ENCODE results near the gene DSG3. TPM values are rescaled to one million over a fixed set of nuclear protein-coding genes. Genes with fewer than 3 reads are reported as not detected.

DSG3 gene
- total RNA-seq, 1 experiment from 2014 or later, result 0.05 TPM

- Histone ChIP-seq H3K9me2 (ENCODE audit: insufficient read depth) (no peaks in the 10 kb centered on the region), H3K27me3 (ENCODE audit: insufficient read depth, low read length) (no peaks in the 10 kb centered on the region), H3K36me3 (ENCODE audit: control insufficient read depth in 1 of 2, insufficient read depth in 2 of 2, low read length in 2 of 2) (no peaks in the 10 kb centered on the region), H3K9me3 (ENCODE audit: control insufficient read depth in 1 of 2, insufficient read depth in 1 of 2, low read depth in 1 of 2, low read length in 2 of 2) (no peaks in the 10 kb centered on the region), H3K4me1 (ENCODE audit: control insufficient read depth in 1 of 2, insufficient read depth in 2 of 2, low read length in 2 of 2) (peaks cover 41 to 45% of the 10 kb centered on the region in 2 experiments), H2AFZ (ENCODE audit: low read depth, low read length, poor library complexity, severe bottlenecking) (peak overlapping the region; percentile 42), H3K4me3 (replicated peaks in 1 of 2; ENCODE audit: low read depth in 1 of 2, low read length in 2 of 2) (no peak overlapping the region), H3K4me2 (ENCODE audit: low read length) (no peak overlapping the region), H4K20me1 (ENCODE audit: insufficient read depth) (no peaks in the 10 kb centered on the region), H3K9ac (ENCODE audit: low read length) (no peak overlapping the region), H3K27ac (ENCODE audit: low read depth, low read length) (no peak overlapping the region), H3K79me2 (ENCODE audit: insufficient read depth, low read length) (no peaks in the 10 kb centered on the region)
- no peak for TF ChIP-seq CBX3 (IDR thresholded peaks at IDR 0.05; ENCODE audit: low read depth)
- no peak for TF ChIP-seq ELF1 (IDR thresholded peaks at IDR 0.05; ENCODE audit: borderline replicate concordance, low read depth)
- TF ChIP-seq EGR1 (IDR thresholded peaks at IDR 0.05; ENCODE audit: low read depth), result no peak
- no peak for TF ChIP-seq CTCF (IDR thresholded peaks at IDR 0.05 in 2 of 3, conservative IDR thresholded peaks at IDR 0.05 in 1 of 3; ENCODE audit: borderline replicate concordance in 1 of 3, insufficient read depth in 1 of 3, low read depth in 2 of 3, low read length in 2 of 3)
- intact Hi-C loops (cut with micrococcal nuclease), result no loop called here
- ChIA-PET POLR2A (no interaction called here), RAD21 (ENCODE audit: low non-redundant PET in 1 of 2, low total read pairs in 2 of 2, uncharacterized antibody in 2 of 2, unreplicated experiment in 2 of 2) (no interaction called here), CTCF (interaction anchor here (1.2 kb wide), 2 partner anchors 18 to 22 kb away, joined by 4 read pairs; no protein-coding TSS in a partner anchor)
- ATAC-seq, result no peak
- no TSS peak for BruUV-seq (replicated peaks)
- DNase-seq (ENCODE audit: low read depth, low spot score), result no peak
Measured at GRCh38 chr18:31402026-31402373, 45.5 kb upstream of the DSG3 start.

- Histone ChIP-seq H3K9ac (ENCODE audit: low read length) (no peak overlapping the region), H3K4me2 (ENCODE audit: low read length) (no peak overlapping the region), H3K9me2 (ENCODE audit: insufficient read depth) (no peaks in the 10 kb centered on the region), H3K27me3 (ENCODE audit: insufficient read depth, low read length) (no peaks in the 10 kb centered on the region), H3K9me3 (ENCODE audit: control insufficient read depth in 1 of 2, insufficient read depth in 1 of 2, low read depth in 1 of 2, low read length in 2 of 2) (no peaks in the 10 kb centered on the region), H3K4me3 (replicated peaks in 1 of 2; ENCODE audit: low read depth in 1 of 2, low read length in 2 of 2) (no peak overlapping the region), H3K79me2 (ENCODE audit: insufficient read depth, low read length) (no peaks in the 10 kb centered on the region), H3K4me1 (ENCODE audit: control insufficient read depth in 1 of 2, insufficient read depth in 2 of 2, low read length in 2 of 2) (peaks cover 26 to 31% of the 10 kb centered on the region in 2 experiments), H3K27ac (ENCODE audit: low read depth, low read length) (no peak overlapping the region), H2AFZ (ENCODE audit: low read depth, low read length, poor library complexity, severe bottlenecking) (peak overlapping the region; percentile 28), H3K36me3 (ENCODE audit: control insufficient read depth in 1 of 2, insufficient read depth in 2 of 2, low read length in 2 of 2) (no peaks in the 10 kb centered on the region), H4K20me1 (ENCODE audit: insufficient read depth) (no peaks in the 10 kb centered on the region)
- TF ChIP-seq ZBTB33 (IDR thresholded peaks at IDR 0.05; ENCODE audit: extremely low read depth, insufficient replicate concordance, low read length) (no peak), POLR2AphosphoS5 (IDR thresholded peaks at IDR 0.05; ENCODE audit: low read depth, low read length) (no peak), JUND (IDR thresholded peaks at IDR 0.05) (no peak), SP1 (IDR thresholded peaks at IDR 0.05; ENCODE audit: low read depth) (no peak), SIN3A (IDR thresholded peaks at IDR 0.05; ENCODE audit: low read depth) (no peak)
- no peak for DNase-seq (ENCODE audit: low read depth, low spot score)
- ChIA-PET CTCF (no interaction called here), RAD21 (ENCODE audit: low non-redundant PET in 1 of 2, low total read pairs in 2 of 2, uncharacterized antibody in 2 of 2, unreplicated experiment in 2 of 2) (no interaction called here), POLR2A (no interaction called here)
- intact Hi-C loops (cut with micrococcal nuclease), result no loop called here
- no peak for ATAC-seq
- BruUV-seq (replicated peaks), result no TSS peak
Measured at GRCh38 chr18:31403409-31403808, 44.1 kb upstream of the DSG3 start.
